Adrenal gland (tissue), 12 donors: ENCODE results near the gene ADAMTS6. TPM values are rescaled to one million over a fixed set of nuclear protein-coding genes. Genes with fewer than 3 reads are reported as not detected.

Experiments used
- DNase-seq, 7 donors: peaks; one replicate each; pipeline ENCODE4 v3.0.0-alpha.2; 2019 to 2020
- H3K27ac ChIP-seq, 5 donors: fragments of 200-600 bp; sonication (generic) in 4 of 5; 1 replicate in 3 of 5; 2 replicates in 2 of 5; pipeline versions ENCODE4 v1.5.1 to v1.8.0; 2016 to 2020; ENCODE audit warnings: mild to moderate bottlenecking in 1 of 5
- H3K27me3 ChIP-seq: fragments of 200-600 bp; 2 replicates; pipeline ENCODE4 v1.8.0; 2021
- H3K36me3 ChIP-seq, 2 donors: fragments of 200-600 bp; replicated peaks in 1 of 2; 1 replicate in 1 of 2; 2 replicates in 1 of 2; pipeline versions ENCODE4 v1.5.1 to v1.8.0; 2018 to 2022
- H3K4me1 ChIP-seq, 2 donors: fragments of 200-600 bp; replicated peaks in 1 of 2; 1 replicate in 1 of 2; 2 replicates in 1 of 2; pipeline versions ENCODE4 v1.5.1 to v1.8.0; 2018 to 2021
- H3K4me3 ChIP-seq, 4 donors: fragments of 200-600 bp; sonication (generic) in 3 of 4; one replicate each; pipeline ENCODE4 v1.5.1; 2016 to 2018
- H3K9me3 ChIP-seq, 3 donors: fragments of 200-600 bp; sonication (generic) in 1 of 3; replicated peaks in 1 of 3; 1 replicate in 2 of 3; 2 replicates in 1 of 3; pipeline versions ENCODE4 v1.5.1 to v1.8.0; 2016 to 2021
- CTCF ChIP-seq, 6 experiments: fragments of 450-650 bp in 4 of 6; fragments of 200-600 bp in 2 of 6; sonication (generic) in 1 of 6; IDR thresholded peaks; 1 replicate in 5 of 6; 2 replicates in 1 of 6; pipeline versions ENCODE4 v1.5.1 to v1.8.0; 2016 to 2021; ENCODE audit warnings: antibody characterized with exemption in 6 of 6, mild to moderate bottlenecking in 2 of 6, moderate library complexity in 1 of 6
- POLR2A ChIP-seq, 2 donors: fragments of 450-650 bp; IDR thresholded peaks; one replicate each; pipeline ENCODE4 v1.6.1; 2017; ENCODE audit warnings: antibody characterized with exemption in 2 of 2, mild to moderate bottlenecking in 2 of 2, moderate library complexity in 1 of 2
- WGBS, 4 donors: extraction: QIAGEN DNeasy Blood & Tissue Kit in 2 of 4; methylation state at CpG; one replicate each; pipeline versions ENCODE4 v1.1.5 to v1.1.7; 2013 to 2017; 5-methylcytosine and 5-hydroxymethylcytosine counted together
- intact Hi-C, 2 donors: fragments of 100-400 bp; cut with DNase I; formaldehyde crosslinking; loops; one replicate each; pipeline versions ENCODE4 v1.14.1 to v1.15.0; 2022 to 2023
- polyA plus RNA-seq, 3 donors: library from polyadenylated mRNA; stranded (reverse); fragments of 200-250 nt in 2 of 3; fragments of 350-450 nt in 1 of 3; fragmentation: Illumina TruSeq in 1 of 3; extraction: RNeasy Lipid Tissue Mini Kit (QIAGEN cat#74804) in 1 of 3; gene quantifications; one replicate each; pipeline ENCODE4 v1.2.3, GENCODE V29; 2013 to 2014
- total RNA-seq, 9 donors: library from RNA; depleted of rRNA in 4 of 9; stranded (reverse); fragments of >200 nt in 4 of 9; fragments of 120-200 nt in 1 of 9; fragmentation: NEBNext Ultra II Directional in 1 of 9; extraction: Animal tissue kit (Norgen Biotek cat#: 25700) in 1 of 9; gene quantifications; one replicate each; pipeline versions ENCODE4 v1.1.0 to v1.2.4, GENCODE V29; 2013 to 2023
- donor health status: healthy with polysubstance abuse.
- donor health status: Bipolar disorder and iron deficiency.
- donor health status: DM: yes; HTN: yes; CAD: no.
- donor health status: DM: no; HTN: no; CAD: no.
- donor health status: DM: no; HTN: no; CAD: no.
- donor health status: DM: yes; HTN: yes; CAD: no.

The ADAMTS6 gene
- total and polyA plus RNA-seq, 12 donors, result 0.24 to 11.9 (median 0.89) TPM

DNA sequence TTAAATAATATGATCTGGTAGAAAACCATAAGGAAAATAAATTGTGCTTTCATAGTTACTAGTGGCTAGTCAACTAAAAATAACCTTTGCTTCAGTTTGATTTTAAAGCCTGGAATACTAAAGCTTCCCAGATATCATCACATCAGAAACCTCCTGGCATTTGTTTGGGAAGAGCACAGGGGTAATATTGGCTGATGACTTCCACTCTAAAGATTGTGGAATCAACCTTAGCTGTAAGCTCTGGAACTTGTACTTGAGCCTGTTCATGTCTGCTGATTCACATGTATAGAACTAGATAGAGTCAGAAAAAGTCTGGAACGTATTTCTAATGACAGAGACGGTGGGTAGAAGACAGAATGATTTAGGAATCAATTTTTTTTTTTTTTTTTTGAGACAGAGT lies 367.9 kb downstream of the ADAMTS6 start:
- H3K36me3 ChIP-seq, result no peaks in the 10 kb centered on the region
- no peaks in the 10 kb centered on the region for H3K27me3 ChIP-seq
- TF ChIP-seq POLR2A (IDR thresholded peaks at IDR 0.05) (no peak), CTCF (IDR thresholded peaks at IDR 0.05) (no peak)
- intact Hi-C loops, result no loop called here
- H3K4me1 ChIP-seq, result no peaks in the 10 kb centered on the region
- WGBS, 4 donors, result 88 to 93% (median 90%) methylated on average over 2 of the region's 2 CpGs
- DNase-seq, result no peak
- H3K27ac ChIP-seq, result no peak overlapping the region
- peaks cover 0 to 18% (median 0%) of the 10 kb centered on the region in 3 donors for H3K9me3 ChIP-seq
- no peak overlapping the region for H3K4me3 ChIP-seq

DNA sequence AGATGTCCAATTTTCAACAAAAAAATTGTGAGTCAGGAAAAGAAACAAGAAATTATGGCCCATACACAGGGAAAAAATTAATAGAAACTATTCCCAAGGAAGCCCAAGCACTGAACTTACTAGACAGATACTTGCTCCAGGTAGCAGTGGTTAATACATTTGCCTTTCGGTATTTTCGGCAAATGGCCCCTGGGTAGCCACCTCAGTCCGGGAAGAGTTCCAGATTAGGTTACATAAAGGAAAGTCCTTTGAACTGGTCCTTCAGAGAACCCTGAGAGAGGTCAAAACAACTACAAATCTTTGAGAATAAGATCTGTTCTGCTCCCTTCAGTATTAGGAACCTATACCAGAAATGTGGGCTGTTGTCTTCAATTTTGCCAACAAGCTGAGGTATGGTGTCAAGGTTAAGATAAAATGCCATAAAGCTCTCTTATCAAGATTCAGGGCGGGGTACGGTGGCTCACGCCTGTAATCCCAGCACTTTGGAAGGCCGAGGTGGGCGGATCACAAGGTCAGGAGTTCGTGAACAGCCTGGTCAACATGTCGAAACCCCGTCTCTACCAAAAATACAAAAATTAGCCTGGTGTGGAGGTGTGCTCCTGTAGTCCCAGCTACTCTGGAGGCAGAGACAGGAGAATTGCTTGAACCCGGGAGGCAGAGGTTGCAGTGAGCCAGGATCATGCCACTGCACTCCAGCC lies 369.6 kb downstream of the ADAMTS6 start:
- no peaks in the 10 kb centered on the region for H3K4me1 ChIP-seq
- 34 to 83% (median 48%) methylated on average over 9 to 12 of the region's 12 CpGs for WGBS, 4 donors
- no peak for TF ChIP-seq CTCF (IDR thresholded peaks at IDR 0.05)
- no peak for TF ChIP-seq POLR2A (IDR thresholded peaks at IDR 0.05)
- no peaks in the 10 kb centered on the region for H3K27me3 ChIP-seq
- no peak overlapping the region for H3K4me3 ChIP-seq
- intact Hi-C loops, result no loop called here
- H3K36me3 ChIP-seq, result no peaks in the 10 kb centered on the region
- peak overlapping the region in 1 of 5 donors; percentile 29 for H3K27ac ChIP-seq
- peak in 5 of 7 donors; percentile 11 to 48 (median 24) for DNase-seq
- peaks cover 0 to 5% (median 0%) of the 10 kb centered on the region in 3 donors for H3K9me3 ChIP-seq

- no peak for TF ChIP-seq POLR2A (IDR thresholded peaks at IDR 0.05)
- TF ChIP-seq CTCF (IDR thresholded peaks at IDR 0.05), result no peak
- no peak overlapping the region for H3K4me3 ChIP-seq
- no peaks in the 10 kb centered on the region for H3K9me3 ChIP-seq
- intact Hi-C loops, result loop anchor here in 1 of 2 donors (10.0 kb wide), 1 partner anchor 376 kb away; the partner anchor contains the start of gene ADAMTS6
- 77 to 92% (median 82%) methylated on average over 3 of the region's 3 CpGs for WGBS, 4 donors
- no peak for DNase-seq
- H3K4me1 ChIP-seq, result no peaks in the 10 kb centered on the region
- H3K36me3 ChIP-seq, result no peaks in the 10 kb centered on the region
- H3K27ac ChIP-seq, result no peak overlapping the region
- no peaks in the 10 kb centered on the region for H3K27me3 ChIP-seq
These were observed 372.7 kb downstream of the ADAMTS6 start for GRCh38 chr5:65108786-65109743.

GRCh38 chr5:65105301-65105700 lies 376.4 kb downstream of the ADAMTS6 start:
- no peaks in the 10 kb centered on the region for H3K36me3 ChIP-seq
- DNase-seq, result no peak
- peaks cover 0 to 4% of the 10 kb centered on the region in 2 donors for H3K4me1 ChIP-seq
- no peak overlapping the region for H3K4me3 ChIP-seq
- no peak overlapping the region for H3K27ac ChIP-seq
- intact Hi-C loops, result loop anchor here in 1 of 2 donors (10.0 kb wide), 1 partner anchor 380 kb away; the partner anchor contains the start of gene ADAMTS6
- TF ChIP-seq POLR2A (IDR thresholded peaks at IDR 0.05) (no peak), CTCF (IDR thresholded peaks at IDR 0.05) (no peak)
- no peaks in the 10 kb centered on the region for H3K9me3 ChIP-seq
- WGBS, 4 donors, result 93 to 97% (median 97%) methylated on average over 4 of the region's 4 CpGs
- H3K27me3 ChIP-seq, result no peaks in the 10 kb centered on the region
